HEK293 (cell line): ENCODE measurements around the gene PAM.

Experiments used
- CTCF ChIA-PET: fragments of 350-600 bp; formaldehyde crosslinking; extraction: SDS; loops from one replicate; lab custom pipeline; 2021; ENCODE audit warnings: antibody characterized with exemption; lab: Yijun Ruan, JAX
- POLR2A ChIA-PET: fragments of 300-600 bp; formaldehyde crosslinking; extraction: SDS; loops from one replicate; lab custom pipeline; 2020; ENCODE audit warnings: antibody characterized with exemption, inconsistent platforms; lab: Yijun Ruan, JAX
- H3K27ac ChIP-seq: fragments of 200-500 bp; sonication (Bioruptor generic); 2 replicates; pipeline ENCODE4 v1.5.1; 2014; ENCODE audit warnings: low read depth, low read length, control low read depth, inconsistent platforms; ENCODE audit errors: extremely low read depth
- H3K36me3 ChIP-seq, 2 experiments: fragments of 200-500 bp in 1 of 2; sonication (Bioruptor generic) in 1 of 2; 1 replicate in 1 of 2; 2 replicates in 1 of 2; pipeline ENCODE4 v1.5.1; 2014 to 2017; ENCODE audit warnings: inconsistent platforms in 2 of 2, low read length in 2 of 2; ENCODE audit not compliant: control insufficient read depth in 2 of 2, insufficient read depth in 1 of 2
- H3K4me1 ChIP-seq: fragments of 200-500 bp; sonication (Bioruptor generic); 2 replicates; pipeline ENCODE4 v1.5.1; 2014; ENCODE audit warnings: mild to moderate bottlenecking, low read length, inconsistent platforms; ENCODE audit not compliant: control insufficient read depth, insufficient read depth
- H3K4me3 ChIP-seq: 2 replicates; pipeline ENCODE4 v1.5.1; 2011; ENCODE audit warnings: low read depth, mild to moderate bottlenecking, control low read depth, low read length, moderate library complexity
- H3K9me3 ChIP-seq: fragments of 200-500 bp; sonication (Bioruptor generic); 2 replicates; pipeline ENCODE4 v1.5.1; 2014; ENCODE audit warnings: low read depth, low read length, inconsistent platforms; ENCODE audit not compliant: control insufficient read depth, insufficient read depth
- TRIM28 ChIP-seq: IDR thresholded peaks from 2 replicates; pipeline ENCODE4 v1.6.1; 2011; ENCODE audit warnings: low read length, control low read depth, borderline replicate concordance
- ZBTB21 ChIP-seq: fragments of 450-650 bp; formaldehyde crosslinking; IDR thresholded peaks from 2 replicates; pipeline ENCODE4 v1.5.1; 2017; ENCODE audit warnings: missing biosample characterization, missing genetic modification characterization
- ZBTB6 ChIP-seq: fragments of 450-650 bp; formaldehyde crosslinking; IDR thresholded peaks from 2 replicates; pipeline ENCODE4 v1.5.1; 2017; ENCODE audit warnings: missing biosample characterization, missing genetic modification characterization
- ZBTB8A ChIP-seq: fragments of 450-650 bp; formaldehyde crosslinking; IDR thresholded peaks from 2 replicates; pipeline ENCODE4 v1.5.1; 2016; ENCODE audit warnings: missing biosample characterization, missing genetic modification characterization
- ZNF10 ChIP-seq: fragments of 450-650 bp; formaldehyde crosslinking; IDR thresholded peaks from 2 replicates; pipeline ENCODE4 v1.5.1; 2017; ENCODE audit warnings: missing biosample characterization, missing genetic modification characterization
- ZNF121 ChIP-seq: fragments of 450-650 bp; formaldehyde crosslinking; IDR thresholded peaks from 2 replicates; pipeline ENCODE4 v1.5.1; 2016; ENCODE audit warnings: missing biosample characterization, missing genetic modification characterization
- ZNF157 ChIP-seq: fragments of 450-650 bp; formaldehyde crosslinking; IDR thresholded peaks from 2 replicates; pipeline ENCODE4 v1.5.1; 2016; ENCODE audit warnings: missing biosample characterization, missing genetic modification characterization
- ZNF184 ChIP-seq: fragments of 450-650 bp; IDR thresholded peaks from 2 replicates; pipeline ENCODE4 v1.5.1; 2018; ENCODE audit warnings: missing biosample characterization, mild to moderate bottlenecking, missing genetic modification characterization
- ZNF214 ChIP-seq: fragments of 450-650 bp; formaldehyde crosslinking; IDR thresholded peaks from 2 replicates; pipeline ENCODE4 v1.5.1; 2017; ENCODE audit warnings: missing biosample characterization, mild to moderate bottlenecking, missing genetic modification characterization, borderline replicate concordance
- ZNF473 ChIP-seq: fragments of 450-650 bp; formaldehyde crosslinking; IDR thresholded peaks from 2 replicates; pipeline ENCODE4 v1.5.1; 2017; ENCODE audit warnings: missing biosample characterization, missing genetic modification characterization
- ZNF621 ChIP-seq: fragments of 450-650 bp; formaldehyde crosslinking; IDR thresholded peaks from 2 replicates; pipeline ENCODE4 v1.5.1; 2017; ENCODE audit warnings: missing biosample characterization, missing genetic modification characterization
- ZNF629 ChIP-seq: fragments of 450-650 bp; formaldehyde crosslinking; IDR thresholded peaks from 2 replicates; pipeline ENCODE4 v1.5.1; 2017; ENCODE audit warnings: missing biosample characterization, missing genetic modification characterization
- ZNF645 ChIP-seq: fragments of 450-650 bp; formaldehyde crosslinking; IDR thresholded peaks from 2 replicates; pipeline ENCODE4; 2016; ENCODE audit warnings: missing biosample characterization, missing genetic modification characterization
- ZNF654 ChIP-seq: fragments of 450-650 bp; formaldehyde crosslinking; IDR thresholded peaks from 2 replicates; pipeline ENCODE4 v1.5.1; 2016; ENCODE audit warnings: low read depth, missing biosample characterization, missing genetic modification characterization
- ZNF664 ChIP-seq: fragments of 450-650 bp; formaldehyde crosslinking; IDR thresholded peaks from 2 replicates; pipeline ENCODE4 v1.5.1; 2016; ENCODE audit warnings: missing biosample characterization, missing genetic modification characterization
- ZNF677 ChIP-seq: fragments of 450-650 bp; IDR thresholded peaks from 2 replicates; pipeline ENCODE4 v1.5.0; 2018; ENCODE audit warnings: missing biosample characterization, mild to moderate bottlenecking, missing genetic modification characterization, moderate library complexity
- ZNF843 ChIP-seq: fragments of 450-650 bp; formaldehyde crosslinking; IDR thresholded peaks from 2 replicates; pipeline ENCODE4 v1.5.1; 2016; ENCODE audit warnings: missing biosample characterization, missing genetic modification characterization
- ZSCAN16 ChIP-seq: fragments of 450-650 bp; formaldehyde crosslinking; IDR thresholded peaks from 2 replicates; pipeline ENCODE4 v1.5.1; 2016; ENCODE audit warnings: missing biosample characterization, missing genetic modification characterization
- ZSCAN23 ChIP-seq: fragments of 450-650 bp; formaldehyde crosslinking; IDR thresholded peaks from 2 replicates; pipeline ENCODE4 v1.5.1; 2016; ENCODE audit warnings: missing biosample characterization, missing genetic modification characterization

The PAM gene

GRCh38 chr5:102713278-102713677 lies 41.8 kb upstream of the PAM start:
- Histone ChIP-seq H3K27ac (no peak overlapping the region), H3K4me3 (no peak overlapping the region), H3K36me3 (no peaks in the 10 kb centered on the region), H3K9me3 (no peaks in the 10 kb centered on the region), H3K4me1 (no peaks in the 10 kb centered on the region)
- ChIA-PET POLR2A (no interaction called here), CTCF (no interaction called here)
- no peak for TF ChIP-seq TRIM28
- no peak for TF ChIP-seq ZBTB8A
- TF ChIP-seq ZNF645 (tag by site-specific recombination), result no peak

- Histone ChIP-seq H3K4me3 (no peak overlapping the region), H3K9me3 (no peaks in the 10 kb centered on the region), H3K4me1 (no peaks in the 10 kb centered on the region), H3K36me3 (no peaks in the 10 kb centered on the region), H3K27ac (no peak overlapping the region)
- TF ChIP-seq ZNF654 (no peak), ZNF214 (no peak)
- ChIA-PET POLR2A (no interaction called here), CTCF (no interaction called here)
Measured at GRCh38 chr5:102713682-102714231, 41.3 kb upstream of the PAM start.

GRCh38 chr5:102715082-102715807 lies 39.9 kb upstream of the PAM start:
- ChIA-PET POLR2A (no interaction called here), CTCF (interaction anchor here (0.6 kb wide), 1 partner anchor 12 kb away, joined by 5 read pairs; no protein-coding TSS in a partner anchor)
- no peaks in the 10 kb centered on the region for H3K9me3 ChIP-seq
- H3K4me1 ChIP-seq, result no peaks in the 10 kb centered on the region
- H3K27ac ChIP-seq, result no peak overlapping the region
- no peaks in the 10 kb centered on the region for H3K36me3 ChIP-seq
- no peak overlapping the region for H3K4me3 ChIP-seq
- TF ChIP-seq ZNF629 (tag by site-specific recombination), result 0 out of 2 replicates have a peak, but pooled peaks have one; percentile 23
- no peak for TF ChIP-seq ZSCAN23 (tag by site-specific recombination)
- TF ChIP-seq ZNF121 (tag by site-specific recombination), result no peak
- no peak for TF ChIP-seq ZNF664
- no peak for TF ChIP-seq ZNF473 (tag by site-specific recombination)
- peak; percentile 39; the same call in 1 of the 2 replicates for TF ChIP-seq ZBTB21 (tag by site-specific recombination)
- TF ChIP-seq ZNF184, result 0 out of 2 replicates have a peak, but pooled peaks have one; percentile 60
- TF ChIP-seq ZNF10 (tag by site-specific recombination), result no peak

GRCh38 chr5:102716017-102716416 lies 39.1 kb upstream of the PAM start:
- CTCF ChIA-PET, result no interaction called here
- H3K9me3 ChIP-seq, result no peaks in the 10 kb centered on the region
- POLR2A ChIA-PET, result no interaction called here
- no peak overlapping the region for H3K4me3 ChIP-seq
- no peaks in the 10 kb centered on the region for H3K36me3 ChIP-seq
- no peaks in the 10 kb centered on the region for H3K4me1 ChIP-seq
- no peak for TF ChIP-seq ZBTB6
- TF ChIP-seq ZNF654, result no peak
- TF ChIP-seq ZNF621 (tag by site-specific recombination), result no peak
- no peak for TF ChIP-seq ZSCAN16 (tag by site-specific recombination)
- no peak for TF ChIP-seq ZNF843 (tag by site-specific recombination)
- no peak for TF ChIP-seq ZNF157 (tag by site-specific recombination)
- TF ChIP-seq ZNF677 (tag by site-specific recombination), result no peak
- TF ChIP-seq, all 188 proteins: peak for 0
- H3K27ac ChIP-seq, result no peak overlapping the region
